ENCODE results near the gene GRB10. TPM values are rescaled to one million over a fixed set of nuclear protein-coding genes. Genes with fewer than 3 reads are reported as not detected.

GRB10 gene
- total RNA-seq, 1 donor from 2014 or later: 33.9 TPM

DNA sequence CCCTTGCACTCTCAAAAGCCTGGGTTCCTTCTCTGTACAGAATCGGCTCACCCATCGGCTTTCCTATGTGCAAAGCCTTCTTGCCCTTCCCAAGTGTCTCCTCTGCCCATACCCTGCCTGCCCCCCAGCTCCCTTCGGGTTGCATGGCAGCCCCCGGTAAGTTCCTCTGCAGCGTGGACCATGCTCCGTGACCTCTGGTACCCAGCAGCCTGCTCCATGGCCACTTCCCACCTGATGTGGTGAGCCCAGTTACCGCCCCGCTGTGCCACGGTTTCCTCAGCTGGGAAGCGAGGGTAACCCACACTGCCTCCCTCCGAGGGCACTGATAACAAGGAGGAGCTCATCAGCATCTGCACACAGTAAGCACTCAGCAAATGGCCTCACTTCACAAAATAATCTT, 110.7 kb downstream of the GRB10 start:
- H4K20me1 ChIP-seq (ENCODE audit: low read depth): peaks cover 6% of the 10 kb centered on the region

DNA sequence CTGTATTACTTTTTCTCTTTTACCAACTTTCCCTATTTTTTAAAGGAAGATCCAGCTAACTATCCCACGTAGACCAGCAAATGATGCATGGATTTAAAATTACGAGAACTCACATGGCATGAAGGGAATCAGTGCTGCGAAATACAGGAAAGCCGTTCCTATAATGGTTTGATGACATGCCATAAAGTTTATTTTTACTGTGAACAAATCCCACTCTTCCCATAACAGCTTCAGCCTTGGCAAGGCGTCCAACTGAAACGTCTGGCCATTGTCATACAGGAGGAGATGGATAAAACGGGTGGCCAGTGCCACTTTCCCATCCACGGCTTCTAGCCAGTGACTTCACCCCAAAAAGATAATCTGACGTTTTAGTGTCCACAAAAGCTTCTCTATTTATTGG, 111.3 kb downstream of the GRB10 start:
- Histone ChIP-seq H3K36me3 (no peaks in the 10 kb centered on the region), H3K4me3 (no peak overlapping the region), H3K9me3 (ENCODE audit: low read depth) (no peaks in the 10 kb centered on the region), H3K27ac (no peak overlapping the region), H3K4me1 (no peaks in the 10 kb centered on the region), H3K4me2 (no peak overlapping the region), H3K27me3 (no peaks in the 10 kb centered on the region), H3K9ac (no peak overlapping the region), H4K20me1 (ENCODE audit: low read depth) (peaks cover under 1% of the 10 kb centered on the region), H2AFZ (replicated peaks) (no peak overlapping the region), H3F3A (ENCODE audit: low read depth) (no peaks in the 10 kb centered on the region), H3K79me2 (ENCODE audit: low read depth) (no peaks in the 10 kb centered on the region)
- no peak overlapping the region for H3K4me3 Mint-ChIP-seq
- TF ChIP-seq EZH2 (IDR thresholded peaks at IDR 0.05): no peak
- no peak for TF ChIP-seq EZH2phosphoT487 (IDR thresholded peaks at IDR 0.05)
- TF ChIP-seq, protein P1, sequence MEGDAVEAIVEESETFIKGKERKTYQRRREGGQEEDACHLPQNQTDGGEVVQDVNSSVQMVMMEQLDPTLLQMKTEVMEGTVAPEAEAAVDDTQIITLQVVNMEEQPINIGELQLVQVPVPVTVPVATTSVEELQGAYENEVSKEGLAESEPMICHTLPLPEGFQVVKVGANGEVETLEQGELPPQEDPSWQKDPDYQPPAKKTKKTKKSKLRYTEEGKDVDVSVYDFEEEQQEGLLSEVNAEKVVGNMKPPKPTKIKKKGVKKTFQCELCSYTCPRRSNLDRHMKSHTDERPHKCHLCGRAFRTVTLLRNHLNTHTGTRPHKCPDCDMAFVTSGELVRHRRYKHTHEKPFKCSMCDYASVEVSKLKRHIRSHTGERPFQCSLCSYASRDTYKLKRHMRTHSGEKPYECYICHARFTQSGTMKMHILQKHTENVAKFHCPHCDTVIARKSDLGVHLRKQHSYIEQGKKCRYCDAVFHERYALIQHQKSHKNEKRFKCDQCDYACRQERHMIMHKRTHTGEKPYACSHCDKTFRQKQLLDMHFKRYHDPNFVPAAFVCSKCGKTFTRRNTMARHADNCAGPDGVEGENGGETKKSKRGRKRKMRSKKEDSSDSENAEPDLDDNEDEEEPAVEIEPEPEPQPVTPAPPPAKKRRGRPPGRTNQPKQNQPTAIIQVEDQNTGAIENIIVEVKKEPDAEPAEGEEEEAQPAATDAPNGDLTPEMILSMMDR (IDR thresholded peaks at IDR 0.05): no peak
- H3K9me3 Mint-ChIP-seq: peaks cover 9% of the 10 kb centered on the region
- no peak for DNase-seq (ENCODE audit: low spot score)
- peaks cover 5% of the 10 kb centered on the region for H3K27me3 Mint-ChIP-seq (ENCODE audit: insufficient read depth, low read depth)
- H3K27ac Mint-ChIP-seq: no peak overlapping the region
- H3K4me1 Mint-ChIP-seq: peaks cover 16% of the 10 kb centered on the region
- peaks cover 62% of the 10 kb centered on the region for H3K36me3 Mint-ChIP-seq

More for the DNA sequence above, 110.7 kb downstream of the GRB10 start:
- TF ChIP-seq EZH2phosphoT487 (IDR thresholded peaks at IDR 0.05) (no peak), EZH2 (IDR thresholded peaks at IDR 0.05) (no peak)
- TF ChIP-seq, protein P1 (IDR thresholded peaks at IDR 0.05): no peak
- peaks cover 9% of the 10 kb centered on the region for H3K9me3 Mint-ChIP-seq
- no peak overlapping the region for H3K27ac Mint-ChIP-seq
- Histone ChIP-seq H3K4me3 (no peak overlapping the region), H3K9me3 (ENCODE audit: low read depth) (no peaks in the 10 kb centered on the region), H3K79me2 (ENCODE audit: low read depth) (no peaks in the 10 kb centered on the region), H3K27ac (no peak overlapping the region), H3K36me3 (no peaks in the 10 kb centered on the region), H3K4me2 (no peak overlapping the region), H3F3A (ENCODE audit: low read depth) (no peaks in the 10 kb centered on the region), H3K9ac (no peak overlapping the region), H3K27me3 (no peaks in the 10 kb centered on the region), H2AFZ (replicated peaks) (no peak overlapping the region), H3K4me1 (peaks cover 6% of the 10 kb centered on the region)
- H3K4me1 Mint-ChIP-seq: peaks cover 23% of the 10 kb centered on the region
- no peak overlapping the region for H3K4me3 Mint-ChIP-seq
- no peak for DNase-seq (ENCODE audit: low spot score)
- H3K27me3 Mint-ChIP-seq (ENCODE audit: insufficient read depth, low read depth): peaks cover 5% of the 10 kb centered on the region
- peaks cover 66% of the 10 kb centered on the region for H3K36me3 Mint-ChIP-seq

DNA sequence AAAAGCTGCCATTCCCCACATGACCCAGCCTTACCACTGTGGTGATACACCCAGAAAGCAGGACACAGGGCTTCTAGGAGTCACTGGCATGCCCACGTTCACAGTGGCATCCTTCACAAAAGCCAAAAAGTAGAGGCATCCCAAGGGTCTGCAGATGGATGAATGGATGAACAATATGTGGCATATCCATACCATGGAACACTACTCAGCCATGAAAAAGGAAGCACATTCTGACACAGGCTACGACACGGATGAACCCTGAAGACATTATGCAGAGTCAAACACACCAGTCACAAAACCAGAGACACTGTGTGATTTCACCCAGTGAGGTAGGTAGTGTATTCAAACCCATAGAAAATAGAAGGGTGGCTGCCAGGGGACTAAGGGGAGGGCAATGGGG, 112.8 kb downstream of the GRB10 start:
- Histone ChIP-seq H3F3A (ENCODE audit: low read depth) (no peaks in the 10 kb centered on the region), H3K4me1 (no peaks in the 10 kb centered on the region), H2AFZ (replicated peaks) (no peak overlapping the region), H3K4me3 (no peak overlapping the region), H3K9ac (no peak overlapping the region), H3K27me3 (no peaks in the 10 kb centered on the region), H3K27ac (no peak overlapping the region), H4K20me1 (ENCODE audit: low read depth) (no peaks in the 10 kb centered on the region), H3K36me3 (no peaks in the 10 kb centered on the region), H3K79me2 (ENCODE audit: low read depth) (no peaks in the 10 kb centered on the region), H3K4me2 (no peak overlapping the region), H3K9me3 (ENCODE audit: low read depth) (no peaks in the 10 kb centered on the region)
- peaks cover 64% of the 10 kb centered on the region for H3K36me3 Mint-ChIP-seq
- TF ChIP-seq, protein P1 (IDR thresholded peaks at IDR 0.05): no peak
- TF ChIP-seq EZH2 (IDR thresholded peaks at IDR 0.05) (no peak), EZH2phosphoT487 (IDR thresholded peaks at IDR 0.05) (no peak)
- H3K9me3 Mint-ChIP-seq: peaks cover 9% of the 10 kb centered on the region
- peaks cover 5% of the 10 kb centered on the region for H3K27me3 Mint-ChIP-seq (ENCODE audit: insufficient read depth, low read depth)
- no peak for DNase-seq (ENCODE audit: low spot score)
- peaks cover 8% of the 10 kb centered on the region for H3K4me1 Mint-ChIP-seq
- H3K27ac Mint-ChIP-seq: no peak overlapping the region
- no peak overlapping the region for H3K4me3 Mint-ChIP-seq

All from neural progenitor cell (in vitro differentiated cells).